Activated CD4-positive, alpha-beta T cell treated with anti-CD3 and anti-CD28 coated beads for 36 hours (primary cell): ENCODE data around the gene CNN2. TPM values are rescaled to one million over a fixed set of nuclear protein-coding genes. Genes with fewer than 3 reads are reported as not detected.
"Not testable (repeated sequence)": the region's sequence is repeated elsewhere in the genome, so short reads cannot be mapped to it uniquely, and the experiment has no call there.

Experiments used
- ATAC-seq: fragments of 200-7000 bp; cut with Tn5 transposase; one replicate; pipeline ENCODE4 v1.10.0; 2021; ENCODE audit warnings: mild to moderate bottlenecking, moderate library complexity
- CTCF ChIA-PET: fragments of 350-600 bp; sonication (Branson Sonifier 250); formaldehyde crosslinking; loops from one replicate; lab custom pipeline; 2021; ENCODE audit warnings: antibody characterized with exemption; lab: Charles Lee
- POLR2A ChIA-PET: fragments of 350-600 bp; sonication (Branson Sonifier 250); formaldehyde crosslinking; loops from one replicate; lab custom pipeline; 2021; ENCODE audit warnings: antibody characterized with exemption, inconsistent platforms; lab: Charles Lee
- DNase-seq: peaks from one replicate; pipeline ENCODE4 v3.0.0-alpha.2; 2020
- H3K27ac Mint-ChIP-seq: one replicate; pipeline ENCODE4 v1.8.0; 2021; ENCODE audit warnings: mixed read lengths
- H3K27me3 Mint-ChIP-seq: one replicate; pipeline ENCODE4 v1.8.0; 2021; ENCODE audit warnings: mixed read lengths
- H3K36me3 Mint-ChIP-seq: one replicate; pipeline ENCODE4 v1.8.0; 2021; ENCODE audit warnings: low read depth, mixed read lengths
- H3K4me1 Mint-ChIP-seq: one replicate; pipeline ENCODE4 v1.8.0; 2021; ENCODE audit warnings: mixed read lengths
- H3K4me3 Mint-ChIP-seq: one replicate; pipeline ENCODE4 v1.8.0; 2021; ENCODE audit warnings: mild to moderate bottlenecking, moderate library complexity, mixed read lengths
- H3K9me3 Mint-ChIP-seq: one replicate; pipeline ENCODE4 v1.8.0; 2021; ENCODE audit warnings: low read depth, mixed read lengths
- intact Hi-C, 2 experiments: fragments of 100-400 bp; cut with DNase I in 1 of 2; cut with micrococcal nuclease in 1 of 2; formaldehyde crosslinking; loops; one replicate each; pipeline versions ENCODE4 v1.14.2 to v1.15.1; 2022 to 2024; cut with DNase I, micrococcal nuclease
- total RNA-seq, 2 experiments: library from RNA; stranded (reverse); gene quantifications; one replicate each; pipeline ENCODE4 v1.2.3, GENCODE V29; 2021

CNN2 gene
- total RNA-seq, 2 experiments from 2014 or later: 108 to 130 TPM

GRCh38 chr19:1019616-1019961 lies 6.8 kb upstream of the CNN2 start:
- no peaks in the 10 kb centered on the region for H3K27me3 Mint-ChIP-seq
- peaks cover 32% of the 10 kb centered on the region for H3K4me1 Mint-ChIP-seq
- CTCF ChIA-PET: interaction anchor here (0.6 to 1.9 kb wide), 4 partner anchors 9 to 60 kb away, joined by 3 to 5 read pairs (median 4); no protein-coding TSS in a partner anchor
- POLR2A ChIA-PET: interaction anchor here (0.6 to 0.9 kb wide), 3 partner anchors 10 to 249 kb away, joined by 3 to 4 read pairs (median 3); partner anchors contain the start of gene CIRBP
- H3K9me3 Mint-ChIP-seq: no peaks in the 10 kb centered on the region
- H3K36me3 Mint-ChIP-seq: peaks cover 7% of the 10 kb centered on the region
- intact Hi-C loops: no loop called here
- H3K27ac Mint-ChIP-seq: no peak overlapping the region
- DNase-seq (no peak), ATAC-seq (no peak)
- peak overlapping the region; percentile 94 for H3K4me3 Mint-ChIP-seq

GRCh38 chr19:1019980-1020867 lies 6.2 kb upstream of the CNN2 start:
- H3K4me1 Mint-ChIP-seq: peaks cover 34% of the 10 kb centered on the region
- H3K9me3 Mint-ChIP-seq: no peaks in the 10 kb centered on the region
- DNase-seq (peak; percentile 57), ATAC-seq (no peak)
- H3K27me3 Mint-ChIP-seq: no peaks in the 10 kb centered on the region
- H3K27ac Mint-ChIP-seq: peak overlapping the region; percentile 80
- H3K4me3 Mint-ChIP-seq: peak overlapping the region; percentile 94
- peaks cover 7% of the 10 kb centered on the region for H3K36me3 Mint-ChIP-seq
- ChIA-PET CTCF (interaction anchor here (0.6 to 1.9 kb wide), 3 partner anchors 39 to 61 kb away, joined by 3 to 5 read pairs (median 4); no protein-coding TSS in a partner anchor), POLR2A (interaction anchor here (0.6 to 0.9 kb wide), 5 partner anchors 9 to 422 kb away, joined by 3 to 4 read pairs (median 4); partner anchors contain the start of gene CIRBP)
- intact Hi-C loops: loop anchor here (2.0 to 5.0 kb wide), 5 partner anchors 21 to 357 kb away; partner anchors contain the start of genes ABCA7 (in 1 of the 2), ARHGAP45 (in 1 of the 2) and RNF126 (in 1 of the 2)

- peaks cover 35% of the 10 kb centered on the region for H3K4me1 Mint-ChIP-seq
- H3K27me3 Mint-ChIP-seq: no peaks in the 10 kb centered on the region
- ATAC-seq (peak; percentile 90), DNase-seq (peak; percentile 99)
- H3K9me3 Mint-ChIP-seq: no peaks in the 10 kb centered on the region
- ChIA-PET CTCF (interaction anchor here (0.7 to 1.9 kb wide), 5 partner anchors 10 to 55 kb away, joined by 3 to 5 read pairs (median 3); no protein-coding TSS in a partner anchor), POLR2A (interaction anchor here (0.6 to 1.9 kb wide), 16 partner anchors 10 to 248 kb away, joined by 3 to 8 read pairs (median 4); partner anchors contain the start of genes ABCA7, CIRBP and WDR18)
- peaks cover 7% of the 10 kb centered on the region for H3K36me3 Mint-ChIP-seq
- intact Hi-C loops: loop anchor here (1.0 to 5.0 kb wide), 21 partner anchors 19 to 470 kb away; partner anchors contain the start of genes ABCA7 (in 2 of the 2), GPX4 (in 2 of the 2), ARHGAP45 (in 1 of the 2) and ATP5F1D (in 1 of the 2)
- H3K27ac Mint-ChIP-seq: peak within 1 kb of the TSS; percentile 96
- H3K4me3 Mint-ChIP-seq: peak within 1 kb of the TSS; percentile 94
Measured at GRCh38 chr19:1020868-1021425, 5.5 kb upstream of the CNN2 start, which contains the start of gene TMEM259. TMEM259 (minus strand) TSS chr19:1021123; CDS start chr19:1020996, 127 bp downstream.

- H3K36me3 Mint-ChIP-seq, CTCF ChIA-PET, ATAC-seq, H3K4me3 Mint-ChIP-seq, H3K27me3 Mint-ChIP-seq, H3K27ac Mint-ChIP-seq, H3K9me3 Mint-ChIP-seq, DNase-seq: not testable (repeated sequence)
- POLR2A ChIA-PET: interaction anchor here (1.2 kb wide), 1 partner anchor 63 kb away, joined by 3 read pairs; no protein-coding TSS in a partner anchor
- H3K4me1 Mint-ChIP-seq: peaks cover 16% of the 10 kb centered on the region
- intact Hi-C loops: loop anchor here (5.0 kb wide), 1 partner anchor 168 kb away; no protein-coding TSS in a partner anchor
Measured at GRCh38 chr19:1023883-1024188, 2.6 kb upstream of the CNN2 start.

GRCh38 chr19:1025080-1025479 lies 1.3 kb upstream of the CNN2 start:
- POLR2A ChIA-PET, H3K9me3 Mint-ChIP-seq, H3K36me3 Mint-ChIP-seq, H3K27ac Mint-ChIP-seq, ATAC-seq, H3K27me3 Mint-ChIP-seq: not testable (repeated sequence)
- DNase-seq: peak; percentile 49
- intact Hi-C loops: loop anchor here in 1 of 2 experiments (5.0 kb wide), 2 partner anchors 42 to 382 kb away; partner anchors contain the start of genes ARHGAP45 and DAZAP1
- Mint-ChIP-seq H3K4me1 (peaks cover 22% of the 10 kb centered on the region), H3K4me3 (peak overlapping the region; percentile 28)
- CTCF ChIA-PET: interaction anchor here (0.6 to 1.4 kb wide), 4 partner anchors 12 to 189 kb away, joined by 3 to 7 read pairs (median 4); partner anchors contain the start of gene ABCA7

- H3K27ac Mint-ChIP-seq: peak overlapping the region; percentile 83
- CTCF ChIA-PET: interaction anchor here (0.7 to 1.3 kb wide), 3 partner anchors 14 to 67 kb away, joined by 3 to 5 read pairs (median 4); no protein-coding TSS in a partner anchor
- POLR2A ChIA-PET: interaction anchor here (0.6 to 1.3 kb wide), 8 partner anchors 13 to 242 kb away, joined by 3 to 9 read pairs (median 3); partner anchors contain the start of genes ABCA7 and CIRBP
- ATAC-seq (peak; percentile 6), DNase-seq (peak; percentile 61)
- H3K36me3 Mint-ChIP-seq: peaks cover 10% of the 10 kb centered on the region
- no peaks in the 10 kb centered on the region for H3K9me3 Mint-ChIP-seq
- H3K4me1 Mint-ChIP-seq: peaks cover 25% of the 10 kb centered on the region
- H3K4me3 Mint-ChIP-seq: peak overlapping the region; percentile 88
- H3K27me3 Mint-ChIP-seq: no peaks in the 10 kb centered on the region
- intact Hi-C loops: loop anchor here in 1 of 2 experiments (1.0 to 5.0 kb wide), 3 partner anchors 40 to 380 kb away; partner anchors contain the start of genes ARHGAP45, DAZAP1 and GPX4
Measured at GRCh38 chr19:1026783-1027649, 608 bp downstream of the CNN2 start.

- peak; percentile 2 for ATAC-seq
- ChIA-PET POLR2A (interaction anchor here (0.7 to 1.1 kb wide), 5 partner anchors 45 to 241 kb away, joined by 3 to 6 read pairs (median 3); partner anchors contain the start of gene CIRBP), CTCF (interaction anchor here (1.0 kb wide), 1 partner anchor 9 kb away, joined by 3 read pairs; no protein-coding TSS in a partner anchor)
- H3K4me3 Mint-ChIP-seq: peak overlapping the region; percentile 88
- H3K9me3 Mint-ChIP-seq: no peaks in the 10 kb centered on the region
- H3K4me1 Mint-ChIP-seq: peaks cover 28% of the 10 kb centered on the region
- intact Hi-C loops: loop anchor here in 1 of 2 experiments (1.0 to 5.0 kb wide), 3 partner anchors 13 to 380 kb away; partner anchors contain the start of genes ABCA7, ARHGAP45 and DAZAP1
- peak overlapping the region; percentile 74 for H3K27ac Mint-ChIP-seq
- peaks cover 16% of the 10 kb centered on the region for H3K36me3 Mint-ChIP-seq
- no peaks in the 10 kb centered on the region for H3K27me3 Mint-ChIP-seq
- DNase-seq: peak; percentile 46
Measured at GRCh38 chr19:1027650-1028061, 1.2 kb downstream of the CNN2 start.

- peak overlapping the region; percentile 74 for H3K27ac Mint-ChIP-seq
- DNase-seq (peak; percentile 76), ATAC-seq (peak; percentile 55)
- no peaks in the 10 kb centered on the region for H3K9me3 Mint-ChIP-seq
- CTCF ChIA-PET: interaction anchor here (0.7 to 1.1 kb wide), 5 partner anchors 9 to 166 kb away, joined by 3 to 5 read pairs (median 3); partner anchors contain the start of gene WDR18
- peaks cover 22% of the 10 kb centered on the region for H3K36me3 Mint-ChIP-seq
- peaks cover 30% of the 10 kb centered on the region for H3K4me1 Mint-ChIP-seq
- H3K27me3 Mint-ChIP-seq: no peaks in the 10 kb centered on the region
- intact Hi-C loops: loop anchor here in 1 of 2 experiments (1.0 to 5.0 kb wide), 3 partner anchors 12 to 379 kb away; partner anchors contain the start of genes ABCA7, ARHGAP45 and DAZAP1
- H3K4me3 Mint-ChIP-seq: peak overlapping the region; percentile 88
- POLR2A ChIA-PET: interaction anchor here (0.6 to 1.0 kb wide), 3 partner anchors 12 to 241 kb away, joined by 3 read pairs; partner anchors contain the start of gene ABCA7
Measured at GRCh38 chr19:1028062-1028926, 1.9 kb downstream of the CNN2 start.

- CTCF ChIA-PET: no interaction called here
- no peaks in the 10 kb centered on the region for H3K27me3 Mint-ChIP-seq
Measured at GRCh38 chr19:1032264-1032867, 6.0 kb downstream of the CNN2 start.

More at GRCh38 chr19:1032264-1032867, 6.0 kb downstream of the CNN2 start:
- DNase-seq (no peak), ATAC-seq (no peak)
- POLR2A ChIA-PET: interaction anchor here (0.5 to 0.7 kb wide), 2 partner anchors 11 to 14 kb away, joined by 3 read pairs; partner anchors contain the start of gene RNU6-2
- intact Hi-C loops: no loop called here
- no peaks in the 10 kb centered on the region for H3K9me3 Mint-ChIP-seq
- H3K27ac Mint-ChIP-seq: no peak overlapping the region
- no peak overlapping the region for H3K4me3 Mint-ChIP-seq
- peaks cover 26% of the 10 kb centered on the region for H3K4me1 Mint-ChIP-seq
- H3K36me3 Mint-ChIP-seq: peaks cover 37% of the 10 kb centered on the region
